Fibroblast of mammary gland (primary cell): ENCODE measurements around the gene PIK3CA.

Experiments used
- DNase-seq: peaks from one replicate; pipeline ENCODE4 v3.0.0-alpha.2; 2010; ENCODE audit warnings: low read depth
- H3K4me3 ChIP-seq: 2 replicates; pipeline ENCODE4 v1.5.1; 2011; ENCODE audit warnings: low read depth, mild to moderate bottlenecking, low read length, moderate library complexity; ENCODE audit not compliant: control insufficient read depth
- CTCF ChIP-seq: conservative IDR thresholded peaks from 2 replicates; pipeline ENCODE4 v1.5.1; 2011; ENCODE audit warnings: low read depth, low read length, inconsistent platforms; ENCODE audit not compliant: control insufficient read depth, insufficient read depth

PIK3CA gene

GRCh38 chr3:179147873-179148615 is at the start of gene PIK3CA:
TSS of gene PIK3CA (plus strand) at chr3:179148357. CDS start at chr3:179198826, 50,469 bp downstream.
- TF ChIP-seq CTCF = no peak
- H3K4me3 ChIP-seq = peak within 1 kb of the TSS; percentile 75
- DNase-seq = peak; percentile 98

GRCh38 chr3:179098388-179099077 is 49.6 kb upstream of the PIK3CA start:
- DNase-seq = peak; percentile 66
- peak; percentile 21 for TF ChIP-seq CTCF
- H3K4me3 ChIP-seq = no peak overlapping the region

- peak; percentile 81 for DNase-seq
- TF ChIP-seq CTCF = no peak
- H3K4me3 ChIP-seq = no peak overlapping the region
These were observed 47.5 kb upstream of the PIK3CA start for GRCh38 chr3:179100652-179101051.

GRCh38 chr3:179105881-179106280 is 42.3 kb upstream of the PIK3CA start:
- DNase-seq = no peak
- no peak for TF ChIP-seq CTCF

GRCh38 chr3:179107617-179108016 is 40.5 kb upstream of the PIK3CA start:
- no peak overlapping the region for H3K4me3 ChIP-seq
- TF ChIP-seq CTCF = no peak
- DNase-seq = no peak

More at GRCh38 chr3:179105881-179106280, 42.3 kb upstream of the PIK3CA start:
- no peak overlapping the region for H3K4me3 ChIP-seq

- H3K4me3 ChIP-seq = no peak overlapping the region
- peak; percentile 47 for DNase-seq
- TF ChIP-seq CTCF = no peak
These were observed 40.1 kb upstream of the PIK3CA start for GRCh38 chr3:179108086-179108485.
